GM21360 (cell line): ENCODE measurements around the gene PLEKHN1.
"Not testable (repeated sequence)": the region's sequence is repeated elsewhere in the genome, so short reads cannot be mapped to it uniquely, and the experiment has no call there.

Source experiments
- ATAC-seq: cut with Tn5 transposase; IDR thresholded peaks from one replicate; pipeline ENCODE4 v1.9.1; 2021; ENCODE audit warnings: mild to moderate bottlenecking, moderate library complexity; ENCODE audit not compliant: unreplicated experiment

The PLEKHN1 gene

DNA sequence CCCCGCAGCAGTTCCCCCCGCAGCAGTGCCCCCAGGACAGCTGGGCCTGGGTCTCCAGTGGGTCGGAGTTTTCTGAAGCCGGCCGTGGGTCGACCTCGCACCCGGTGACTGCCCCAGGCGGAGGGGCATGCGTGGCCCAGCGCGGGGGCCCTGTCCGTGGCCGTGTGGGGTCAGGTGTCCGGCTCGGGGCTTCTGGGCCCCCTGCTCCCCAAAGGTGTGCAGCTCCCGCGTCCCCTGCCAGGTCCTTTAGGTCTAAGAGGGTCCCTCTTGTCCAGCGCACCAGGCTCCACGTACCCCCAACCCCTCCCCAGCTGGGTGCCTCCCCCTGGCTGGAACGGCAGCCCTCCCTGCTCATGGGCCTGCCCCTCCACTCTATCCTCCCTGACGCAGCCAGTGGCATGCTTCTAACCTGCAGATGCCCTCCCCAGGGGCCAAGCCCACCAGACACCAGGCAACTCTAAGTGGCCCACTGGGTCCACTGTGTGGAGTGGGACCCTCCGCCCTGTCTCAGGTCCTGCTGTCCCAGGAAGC lies 39.6 kb downstream of the PLEKHN1 start:
- no peak for ATAC-seq

DNA sequence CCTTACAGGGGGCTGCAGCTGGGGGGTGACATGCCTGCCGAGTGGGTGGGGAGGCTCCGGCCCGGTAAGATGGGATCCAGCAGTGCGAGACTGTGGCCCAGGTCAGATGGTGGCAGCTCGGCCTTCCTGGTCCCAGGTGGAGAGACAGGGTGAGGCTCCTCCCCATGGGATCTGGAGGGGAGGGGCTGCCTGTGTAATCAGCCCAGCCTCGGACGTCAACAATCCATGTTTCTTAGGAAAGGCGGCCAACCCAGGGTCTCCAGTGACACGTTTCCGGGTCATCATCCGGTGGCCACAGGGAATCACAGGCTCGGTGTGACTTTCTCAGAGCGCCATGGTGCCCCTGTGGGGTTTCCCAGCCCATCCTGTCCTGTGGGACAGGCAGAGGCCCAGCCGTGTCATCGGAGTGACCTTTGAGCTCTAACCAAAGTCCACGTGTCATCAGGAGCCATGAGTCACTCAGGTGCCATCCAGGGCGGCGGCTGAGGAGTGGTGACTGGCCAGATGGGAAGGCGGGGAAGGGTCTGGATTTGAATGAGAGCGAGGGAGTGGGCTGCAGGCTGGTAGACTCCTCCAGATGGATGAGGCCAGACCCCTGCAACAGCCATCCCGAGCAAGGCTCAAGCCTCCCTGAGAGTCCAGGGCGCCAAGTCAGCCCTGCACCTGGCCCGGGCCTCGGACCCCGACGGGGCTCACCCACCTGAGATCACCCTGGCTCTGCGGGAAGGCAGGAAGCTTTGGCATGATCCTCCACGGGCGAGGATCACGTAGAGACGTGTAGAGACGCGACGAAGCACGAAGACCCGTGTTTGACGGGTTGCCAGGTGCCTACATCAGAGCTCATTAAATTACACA lies 40.2 kb downstream of the PLEKHN1 start:
- no peak for ATAC-seq

DNA sequence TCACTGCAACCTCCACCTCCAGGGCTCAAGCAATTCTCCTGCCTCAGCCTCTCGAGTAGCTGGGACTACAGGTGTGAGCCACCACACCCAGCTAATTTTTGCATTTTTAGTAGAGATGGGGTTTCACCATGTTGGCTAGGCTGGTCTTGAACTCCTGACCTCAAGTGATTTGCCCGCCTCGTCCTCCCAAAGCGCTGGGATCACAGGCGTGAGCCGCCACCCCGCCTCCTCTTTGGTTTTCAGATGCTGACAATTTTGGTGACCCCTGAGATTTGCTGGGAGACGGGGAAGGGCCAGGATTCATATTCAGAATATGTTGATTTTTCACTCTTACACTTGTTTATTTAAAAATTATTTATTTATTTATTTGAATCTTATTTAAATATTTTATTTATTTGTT lies 43.8 kb downstream of the PLEKHN1 start:
- not testable (repeated sequence) for ATAC-seq

DNA sequence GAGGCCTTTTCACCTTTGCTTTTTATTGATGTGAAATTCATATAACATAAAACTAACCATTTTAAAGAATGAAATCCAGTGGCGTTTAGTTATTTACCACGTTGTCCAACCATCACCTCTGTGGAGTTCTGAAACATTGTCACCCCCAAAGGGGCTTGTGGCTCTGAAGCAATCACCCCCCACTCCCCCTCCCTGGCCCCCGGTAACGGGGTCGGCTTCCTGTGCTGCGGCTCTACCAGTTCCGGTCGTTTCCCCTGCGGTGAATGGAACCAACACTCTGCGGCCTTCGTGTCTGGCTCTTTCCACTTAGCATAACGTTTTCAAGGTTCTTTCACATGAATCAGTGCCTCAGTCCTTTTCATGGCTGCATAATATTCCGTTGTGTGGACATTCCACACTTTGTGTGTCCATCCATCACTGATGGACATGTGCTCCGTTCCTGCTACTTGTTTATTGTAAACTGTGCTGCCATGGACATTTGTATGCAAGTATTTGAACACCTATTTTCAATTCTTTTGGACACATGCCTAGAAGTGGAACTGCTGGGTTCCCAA lies 45.2 kb downstream of the PLEKHN1 start:
- no peak for ATAC-seq

GRCh38 chr1:1012736-1013104 lies 46.4 kb downstream of the PLEKHN1 start:
- not testable (repeated sequence) for ATAC-seq

DNA sequence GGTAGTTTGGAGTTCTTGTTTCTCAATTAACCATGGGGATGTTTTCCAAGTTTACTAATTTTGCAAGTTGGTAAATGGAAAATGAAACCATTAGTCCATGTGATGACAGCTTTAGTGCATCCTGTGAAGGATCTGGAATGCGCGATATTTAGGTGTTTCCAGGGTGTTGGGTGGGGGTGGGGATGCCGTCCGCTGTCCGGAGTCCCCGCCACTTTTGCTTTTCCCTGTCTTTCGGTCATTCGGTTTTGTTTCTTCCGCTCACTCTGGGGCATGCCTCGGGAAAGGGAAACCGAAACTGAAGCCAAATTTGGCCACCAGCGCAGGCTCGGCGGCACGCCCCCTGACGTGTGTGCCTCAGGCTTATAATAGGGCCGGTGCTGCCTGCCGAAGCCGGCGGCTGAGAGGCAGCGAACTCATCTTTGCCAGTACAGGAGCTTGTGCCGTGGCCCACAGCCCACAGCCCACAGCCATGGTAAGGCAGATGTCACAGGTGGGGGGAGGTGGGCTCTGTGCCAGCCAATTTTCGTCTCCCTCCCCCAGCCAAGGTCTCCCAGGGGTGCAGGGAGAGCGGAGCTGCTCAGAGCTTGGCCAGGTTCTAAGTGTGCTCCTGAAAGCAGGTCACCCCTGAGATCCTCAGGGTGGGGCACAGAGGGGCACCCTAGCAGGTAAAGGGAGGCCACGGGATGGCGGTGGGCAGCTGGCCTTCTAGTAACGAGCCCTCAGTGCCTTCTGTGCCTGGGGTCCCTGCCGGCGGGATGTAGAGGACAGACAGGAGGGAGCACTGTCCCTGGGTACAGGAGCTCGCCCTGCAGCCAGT lies 47.0 kb downstream of the PLEKHN1 start, which contains the start of gene ISG15:
Gene ISG15 (plus strand): TSS at position 393 of the 817 bp plus-strand sequence. CDS start 77 bp downstream, at position 470.
- peak; percentile 78 for ATAC-seq

DNA sequence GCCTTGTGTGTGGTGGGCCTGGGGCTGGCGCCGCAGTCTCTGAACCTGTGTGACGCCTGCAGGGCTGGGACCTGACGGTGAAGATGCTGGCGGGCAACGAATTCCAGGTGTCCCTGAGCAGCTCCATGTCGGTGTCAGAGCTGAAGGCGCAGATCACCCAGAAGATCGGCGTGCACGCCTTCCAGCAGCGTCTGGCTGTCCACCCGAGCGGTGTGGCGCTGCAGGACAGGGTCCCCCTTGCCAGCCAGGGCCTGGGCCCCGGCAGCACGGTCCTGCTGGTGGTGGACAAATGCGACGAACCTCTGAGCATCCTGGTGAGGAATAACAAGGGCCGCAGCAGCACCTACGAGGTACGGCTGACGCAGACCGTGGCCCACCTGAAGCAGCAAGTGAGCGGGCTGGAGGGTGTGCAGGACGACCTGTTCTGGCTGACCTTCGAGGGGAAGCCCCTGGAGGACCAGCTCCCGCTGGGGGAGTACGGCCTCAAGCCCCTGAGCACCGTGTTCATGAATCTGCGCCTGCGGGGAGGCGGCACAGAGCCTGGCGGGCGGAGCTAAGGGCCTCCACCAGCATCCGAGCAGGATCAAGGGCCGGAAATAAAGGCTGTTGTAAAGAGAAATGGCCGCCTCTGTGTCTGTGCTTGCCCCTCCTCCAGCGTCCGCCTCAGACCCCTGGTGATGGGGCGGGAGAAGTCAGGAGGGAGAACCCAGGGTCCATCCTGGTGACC lies 47.8 kb downstream of the PLEKHN1 start:
- ATAC-seq: peak; percentile 17

- ATAC-seq: no peak
Observed at GRCh38 chr1:1014799-1015681, 48.8 kb downstream of the PLEKHN1 start.

GRCh38 chr1:1017397-1018320 lies 51.4 kb downstream of the PLEKHN1 start:
- ATAC-seq: not testable (repeated sequence)

GRCh38 chr1:1018321-1018685 lies 52.0 kb downstream of the PLEKHN1 start:
- ATAC-seq: not testable (repeated sequence)

DNA sequence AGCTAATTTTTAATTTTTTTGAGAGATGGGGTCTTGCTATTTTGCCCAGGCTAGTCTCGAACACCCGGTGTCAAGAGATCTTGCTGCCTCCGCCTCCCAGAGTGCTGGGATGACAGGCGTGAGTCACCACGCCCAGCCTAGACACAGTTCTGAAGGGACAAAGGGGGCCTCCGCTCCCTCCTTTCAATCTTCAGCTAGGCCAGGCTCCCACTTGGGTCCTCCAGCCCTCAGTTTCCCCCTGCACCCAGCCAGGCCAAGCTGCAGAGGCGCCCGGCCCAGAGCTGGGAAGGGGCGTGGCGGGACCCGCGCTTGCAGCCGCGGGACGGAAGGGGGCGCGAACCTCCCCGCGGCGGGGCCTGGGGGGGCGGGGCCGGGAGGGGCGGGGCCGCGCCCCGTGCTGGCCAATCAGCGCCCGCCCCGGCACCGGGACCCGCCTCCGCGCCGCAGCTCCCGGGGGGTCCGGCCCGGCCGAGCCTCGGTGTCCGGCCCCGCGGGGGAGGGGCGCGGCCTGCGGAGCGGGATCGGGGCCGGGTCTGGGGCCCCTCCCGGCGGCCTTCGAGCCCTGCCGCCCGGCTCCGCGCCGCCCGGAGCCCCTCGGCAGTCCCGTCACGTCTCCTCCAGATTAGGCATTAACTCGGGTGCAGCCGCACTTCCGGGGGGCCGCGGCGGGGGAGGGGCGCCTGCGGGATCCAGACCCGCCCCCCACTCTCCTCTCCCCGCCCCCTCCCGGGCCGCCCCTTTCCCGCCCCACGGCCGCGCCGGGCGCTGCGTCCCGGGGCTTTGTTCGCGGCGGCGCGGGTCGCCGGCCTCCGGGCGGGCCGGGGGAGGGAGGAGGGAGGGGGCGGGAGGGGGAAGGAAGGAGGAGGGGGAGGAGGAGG lies 53.1 kb downstream of the PLEKHN1 start:
- ATAC-seq: peak; percentile 59

DNA sequence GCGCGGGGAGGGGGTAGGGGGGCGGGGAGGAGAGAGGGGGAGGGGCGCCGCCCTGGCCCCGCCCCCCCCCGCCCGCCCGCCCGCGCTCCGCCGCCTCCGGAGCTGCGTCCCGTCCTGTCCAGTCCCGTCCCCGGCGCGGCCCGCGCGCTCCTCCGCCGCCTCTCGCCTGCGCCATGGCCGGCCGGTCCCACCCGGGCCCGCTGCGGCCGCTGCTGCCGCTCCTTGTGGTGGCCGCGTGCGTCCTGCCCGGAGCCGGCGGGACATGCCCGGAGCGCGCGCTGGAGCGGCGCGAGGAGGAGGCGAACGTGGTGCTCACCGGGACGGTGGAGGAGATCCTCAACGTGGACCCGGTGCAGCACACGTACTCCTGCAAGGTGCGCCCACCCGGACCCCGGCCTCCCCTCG lies 53.7 kb downstream of the PLEKHN1 start, which contains the start of gene AGRN:
Gene AGRN (plus strand): TSS at position 121 of the 405 bp plus-strand sequence. CDS start 53 bp downstream, at position 174.
- peak; percentile 35 for ATAC-seq

DNA sequence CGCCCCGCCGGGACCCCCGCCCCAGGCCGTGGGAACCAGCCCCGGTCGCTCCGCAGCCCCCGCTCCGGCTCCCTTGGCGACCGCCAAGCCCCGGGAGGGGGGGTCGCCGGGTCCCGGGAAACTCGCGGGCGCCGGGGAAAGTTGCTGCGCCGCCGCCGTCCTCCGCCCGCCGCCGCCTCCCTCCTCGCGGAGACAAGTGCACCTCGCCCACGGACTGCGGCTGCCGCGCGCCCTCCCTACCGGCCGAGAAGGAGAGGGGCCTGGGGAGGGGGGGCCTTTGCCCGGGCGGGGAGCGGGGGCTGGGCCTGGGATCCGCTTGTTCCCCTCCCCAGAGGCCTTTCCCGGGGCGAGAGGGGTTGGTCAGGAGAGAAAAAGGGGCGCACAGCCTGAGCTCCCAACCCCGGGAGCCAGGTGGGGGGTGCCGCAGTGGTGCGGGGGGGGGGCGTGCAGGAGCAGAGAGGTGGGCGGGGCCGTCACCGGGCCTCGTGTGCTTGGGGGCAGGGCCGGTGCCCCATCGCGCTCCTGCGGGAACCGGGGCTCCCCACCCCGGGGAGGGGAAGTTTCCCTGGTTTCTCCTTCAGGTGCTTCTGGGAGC lies 54.2 kb downstream of the PLEKHN1 start:
- peak; percentile 21 for ATAC-seq

GRCh38 chr1:1021010-1021919 lies 55.0 kb downstream of the PLEKHN1 start:
- no peak for ATAC-seq

DNA sequence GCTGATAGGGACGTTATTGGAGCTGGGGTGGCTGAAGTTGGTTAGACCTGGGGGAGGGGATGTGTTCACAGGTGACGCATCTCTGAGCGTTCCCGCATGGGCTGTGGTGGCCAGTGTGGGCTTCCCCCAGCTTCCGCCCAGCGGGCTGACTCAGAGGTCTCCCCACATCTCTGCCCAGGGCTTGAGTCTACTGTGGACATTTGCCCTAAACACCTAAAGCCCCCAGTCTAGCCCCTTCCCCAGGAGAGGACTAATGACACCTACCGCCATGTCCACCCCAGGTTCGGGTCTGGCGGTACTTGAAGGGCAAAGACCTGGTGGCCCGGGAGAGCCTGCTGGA lies 55.6 kb downstream of the PLEKHN1 start:
- ATAC-seq: no peak
